ENCODE measurements around the gene MINPP1.
"Not testable (repeated sequence)": the region's sequence is repeated elsewhere in the genome, so short reads cannot be mapped to it uniquely, and the experiment has no call there.

The MINPP1 gene, protein sequence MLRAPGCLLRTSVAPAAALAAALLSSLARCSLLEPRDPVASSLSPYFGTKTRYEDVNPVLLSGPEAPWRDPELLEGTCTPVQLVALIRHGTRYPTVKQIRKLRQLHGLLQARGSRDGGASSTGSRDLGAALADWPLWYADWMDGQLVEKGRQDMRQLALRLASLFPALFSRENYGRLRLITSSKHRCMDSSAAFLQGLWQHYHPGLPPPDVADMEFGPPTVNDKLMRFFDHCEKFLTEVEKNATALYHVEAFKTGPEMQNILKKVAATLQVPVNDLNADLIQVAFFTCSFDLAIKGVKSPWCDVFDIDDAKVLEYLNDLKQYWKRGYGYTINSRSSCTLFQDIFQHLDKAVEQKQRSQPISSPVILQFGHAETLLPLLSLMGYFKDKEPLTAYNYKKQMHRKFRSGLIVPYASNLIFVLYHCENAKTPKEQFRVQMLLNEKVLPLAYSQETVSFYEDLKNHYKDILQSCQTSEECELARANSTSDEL

DNA sequence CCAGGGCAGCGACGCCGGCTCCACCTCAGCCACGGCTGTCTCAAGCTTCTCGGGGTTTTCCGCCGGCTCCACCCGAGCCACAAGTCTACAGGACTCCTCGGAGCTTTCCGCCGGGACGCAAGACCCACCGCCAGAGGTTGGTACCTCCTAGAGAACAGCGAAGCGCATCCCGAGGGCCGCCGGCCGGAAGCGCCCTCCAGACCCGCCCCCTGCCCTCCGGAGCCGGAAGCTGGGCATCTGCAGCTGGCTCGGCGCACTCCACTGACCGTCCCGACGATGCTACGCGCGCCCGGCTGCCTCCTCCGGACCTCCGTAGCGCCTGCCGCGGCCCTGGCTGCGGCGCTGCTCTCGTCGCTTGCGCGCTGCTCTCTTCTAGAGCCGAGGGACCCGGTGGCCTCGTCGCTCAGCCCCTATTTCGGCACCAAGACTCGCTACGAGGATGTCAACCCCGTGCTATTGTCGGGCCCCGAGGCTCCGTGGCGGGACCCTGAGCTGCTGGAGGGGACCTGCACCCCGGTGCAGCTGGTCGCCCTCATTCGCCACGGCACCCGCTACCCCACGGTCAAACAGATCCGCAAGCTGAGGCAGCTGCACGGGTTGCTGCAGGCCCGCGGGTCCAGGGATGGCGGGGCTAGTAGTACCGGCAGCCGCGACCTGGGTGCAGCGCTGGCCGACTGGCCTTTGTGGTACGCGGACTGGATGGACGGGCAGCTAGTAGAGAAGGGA is at the start of gene MINPP1:
TSS of gene MINPP1 (plus strand) at position 254 of the 726 bp plus-strand sequence. CDS start at position 277, 23 bp downstream.
- peak; percentile 97 for DNase-seq (ENCODE audit: low spot score)

DNA sequence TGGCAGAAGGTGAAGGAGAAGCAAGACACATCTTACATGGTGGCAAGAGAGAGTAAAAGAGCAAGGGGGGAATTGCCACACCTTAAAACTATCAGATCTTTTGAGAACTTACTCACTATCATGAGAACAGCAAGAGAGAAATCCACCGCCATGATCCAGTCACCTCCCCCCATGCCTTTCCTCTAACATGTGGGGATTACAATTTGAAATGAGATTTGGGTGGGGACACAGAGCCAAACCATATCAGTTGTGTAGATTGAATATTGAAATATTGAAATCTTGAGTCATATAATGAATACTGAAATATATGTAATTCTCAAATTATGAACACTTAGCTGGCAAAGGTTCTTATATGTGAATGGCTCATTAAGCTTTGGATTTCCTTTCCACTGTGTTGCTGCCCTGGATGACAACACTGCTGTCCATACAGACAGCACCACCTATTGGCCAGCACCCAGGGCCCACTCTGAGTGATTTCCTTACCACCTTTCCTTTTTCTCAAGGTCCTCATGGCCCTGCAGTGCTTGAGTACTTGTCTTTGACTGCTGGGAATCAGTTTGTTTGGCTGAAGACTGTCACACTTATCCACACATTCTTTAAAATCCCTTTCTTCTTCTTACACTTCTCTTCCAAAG is 48.0 kb upstream of the MINPP1 start:
- DNase-seq (ENCODE audit: low spot score), result not testable (repeated sequence)

DNA sequence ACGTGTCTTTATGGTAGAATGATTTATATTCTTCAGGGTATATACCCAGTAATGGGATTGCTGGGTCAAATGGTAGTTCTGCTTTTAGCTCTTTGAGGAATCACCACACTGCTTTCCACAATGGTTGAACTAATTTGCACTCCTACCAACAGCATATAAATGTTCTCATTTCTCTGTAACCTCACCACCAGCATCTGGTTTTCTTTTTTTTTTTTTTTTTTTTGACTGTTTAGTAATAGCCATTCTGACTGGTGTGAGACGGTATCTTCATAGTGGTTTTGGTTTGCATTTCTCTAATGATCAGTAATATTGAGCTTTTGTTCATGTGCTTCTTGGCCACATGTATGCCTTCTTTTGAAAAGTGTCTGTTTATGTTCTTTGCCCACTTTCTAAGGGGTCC is 42.9 kb upstream of the MINPP1 start:
- not testable (repeated sequence) for DNase-seq (ENCODE audit: low spot score)

DNA sequence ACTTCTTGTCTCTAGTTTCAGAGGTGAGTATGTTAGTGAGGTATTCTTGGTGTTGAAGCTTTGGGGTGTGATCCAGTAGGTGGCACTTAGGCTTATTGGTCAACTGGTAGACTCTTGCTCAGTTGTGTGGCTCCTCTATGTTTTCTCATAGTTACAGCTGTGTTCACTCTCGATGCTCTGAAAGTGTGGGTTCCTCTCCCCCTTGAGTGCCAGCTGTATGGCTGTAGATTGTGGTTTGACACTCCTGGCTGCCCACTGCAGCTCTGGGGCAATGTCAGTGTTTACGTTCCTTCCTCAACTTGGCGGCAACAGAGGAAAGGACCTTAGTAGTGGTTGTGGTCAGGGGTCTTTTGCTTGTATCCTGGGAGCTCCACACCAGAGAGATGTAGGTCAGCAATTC is 37.8 kb upstream of the MINPP1 start:
- not testable (repeated sequence) for DNase-seq (ENCODE audit: low spot score)

DNA sequence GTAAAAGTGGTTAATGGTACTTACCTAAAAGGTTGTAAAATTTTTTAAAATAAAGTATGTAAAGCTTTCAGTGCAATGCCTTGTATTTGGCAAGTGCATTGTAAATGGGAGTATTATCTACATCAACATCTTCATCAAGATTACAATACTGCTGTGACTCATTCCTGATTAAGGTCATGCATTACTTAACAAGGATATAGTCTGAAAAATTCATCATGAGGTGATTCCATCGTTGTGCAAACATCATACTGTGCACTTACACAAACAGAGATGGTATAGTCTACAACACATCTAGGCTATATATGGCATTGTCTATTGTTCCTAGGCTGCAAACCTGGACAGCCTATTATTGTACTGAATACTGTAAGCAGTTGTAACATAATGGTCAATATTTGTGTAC is 16.0 kb upstream of the MINPP1 start:
- DNase-seq (ENCODE audit: low spot score), result not testable (repeated sequence)

DNA sequence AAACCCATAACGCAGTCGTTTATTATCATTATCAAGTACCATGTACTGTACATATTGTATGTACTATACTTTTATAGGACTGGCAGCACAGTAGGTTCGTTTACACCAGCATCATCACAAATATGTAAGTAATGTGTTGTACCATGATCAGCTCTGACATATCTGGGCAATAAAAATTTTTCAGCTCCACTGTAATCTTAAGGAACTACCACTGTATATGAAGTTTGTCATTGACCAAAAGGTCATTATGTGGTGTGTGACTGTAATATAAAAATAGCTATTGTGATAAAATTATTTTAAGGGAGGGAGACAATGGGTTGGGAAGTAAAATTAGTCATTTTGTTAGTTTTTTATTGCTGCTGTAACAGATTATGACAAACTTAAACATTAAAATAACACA is 14.4 kb upstream of the MINPP1 start:
- DNase-seq (ENCODE audit: low spot score), result not testable (repeated sequence)

DNA sequence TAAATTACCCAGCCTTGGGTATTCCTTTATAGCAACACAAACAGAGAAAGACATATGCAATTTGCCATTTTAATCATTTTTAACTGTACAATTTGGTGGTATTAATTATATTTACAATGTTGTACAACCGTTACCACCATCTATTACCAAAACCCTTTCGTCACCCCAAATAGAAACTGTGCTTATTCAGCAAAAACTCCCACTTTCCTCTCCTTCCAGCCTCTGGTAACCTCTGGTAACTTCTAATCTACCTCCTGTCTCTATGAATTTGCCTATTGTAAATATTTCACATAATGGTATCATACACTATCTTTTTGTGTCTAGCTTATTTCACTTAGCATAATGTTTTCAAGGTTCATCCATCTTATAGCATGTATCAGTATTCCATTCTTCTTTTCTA is 12.2 kb upstream of the MINPP1 start:
- DNase-seq (ENCODE audit: low spot score), result not testable (repeated sequence)

DNA sequence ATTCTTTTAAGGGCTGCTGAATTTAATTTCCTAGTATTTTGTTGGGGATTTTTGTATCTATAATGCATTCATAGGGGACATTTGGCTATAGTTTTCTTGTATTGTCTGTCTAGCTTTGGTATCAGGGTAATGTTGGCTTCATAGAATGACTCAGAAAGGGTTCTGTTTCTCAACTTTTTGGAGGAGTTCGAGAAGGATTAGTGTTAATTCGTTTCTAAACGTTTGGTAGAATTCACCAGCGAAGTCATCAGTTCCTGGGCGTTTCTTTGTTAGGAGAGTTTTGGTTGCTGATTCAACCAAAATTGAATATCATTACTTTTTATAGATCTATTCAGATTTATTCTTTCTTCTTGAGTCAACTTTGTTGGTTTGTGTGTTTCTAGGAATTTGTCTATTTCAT is 9.2 kb upstream of the MINPP1 start:
- DNase-seq (ENCODE audit: low spot score), result not testable (repeated sequence)

DNA sequence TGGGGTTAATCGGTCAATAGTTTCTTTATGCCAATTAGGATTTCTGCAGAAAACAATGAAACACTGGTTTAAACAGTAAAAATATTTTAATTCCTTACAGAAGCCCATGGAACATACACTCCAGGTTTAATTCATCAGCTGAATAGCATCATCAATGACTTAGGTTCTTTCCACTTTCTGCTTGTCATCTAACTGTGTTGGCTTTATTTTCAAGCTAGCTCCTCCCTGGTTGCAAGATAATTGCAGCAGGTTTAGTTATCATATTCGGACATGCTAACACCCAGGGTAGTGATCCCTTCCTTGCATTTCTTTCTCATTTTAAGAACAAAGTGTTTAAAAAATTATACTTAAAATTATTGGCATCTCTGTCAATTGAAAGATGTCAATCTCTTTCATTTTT is 7.3 kb upstream of the MINPP1 start:
- DNase-seq (ENCODE audit: low spot score), result not testable (repeated sequence)

DNA sequence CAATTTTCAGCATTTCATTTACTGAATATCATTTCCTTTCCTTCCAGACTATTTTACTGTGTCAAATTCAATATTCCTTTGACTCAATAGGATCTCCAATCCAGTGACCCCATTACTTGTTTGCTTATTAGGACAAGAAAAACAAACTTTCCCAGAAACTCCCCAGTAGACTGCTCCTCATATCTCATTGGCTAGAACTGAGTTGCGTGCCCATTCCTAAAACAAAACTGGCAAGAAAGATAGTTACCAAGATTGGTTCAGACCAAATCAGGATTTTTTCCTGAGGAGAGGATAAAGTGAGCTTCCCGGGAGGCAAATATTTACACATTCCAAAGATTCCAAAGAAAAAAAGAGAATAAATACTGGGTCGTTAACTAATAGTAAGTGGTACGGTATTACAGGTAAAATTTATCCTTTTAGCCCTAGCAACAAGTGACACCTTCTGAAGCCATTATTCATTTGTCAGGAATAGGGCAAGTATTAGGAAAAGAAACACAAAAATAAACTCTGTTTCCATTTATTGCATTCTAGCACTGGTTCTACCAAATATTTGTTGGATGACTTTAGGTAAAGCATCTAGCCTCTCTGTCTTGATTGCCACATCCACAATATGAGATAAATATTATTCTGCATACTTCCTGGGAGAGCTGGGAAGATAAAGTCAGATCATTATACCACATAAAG is 6.4 kb upstream of the MINPP1 start:
- DNase-seq (ENCODE audit: low spot score), result not testable (repeated sequence)

DNA sequence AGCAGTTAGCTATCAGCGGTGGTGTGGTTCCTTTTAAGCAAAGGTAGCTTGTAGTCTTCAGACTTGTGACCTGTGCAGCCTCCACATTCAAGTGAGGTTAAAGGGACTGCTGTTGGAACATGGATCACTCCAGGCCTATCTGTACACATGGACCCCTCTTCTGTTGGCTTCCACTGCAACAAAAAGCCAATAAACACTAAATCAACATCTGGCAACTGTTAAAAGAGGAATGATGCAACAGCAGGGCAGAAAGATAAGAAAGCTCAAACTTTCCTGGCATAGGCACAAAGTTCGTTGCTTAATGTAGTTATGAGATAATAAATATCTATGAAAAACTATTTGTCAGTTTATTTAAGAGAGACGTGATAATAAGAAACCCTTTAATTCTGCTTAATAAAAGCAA is 4.0 kb upstream of the MINPP1 start:
- DNase-seq (ENCODE audit: low spot score), result no peak

DNA sequence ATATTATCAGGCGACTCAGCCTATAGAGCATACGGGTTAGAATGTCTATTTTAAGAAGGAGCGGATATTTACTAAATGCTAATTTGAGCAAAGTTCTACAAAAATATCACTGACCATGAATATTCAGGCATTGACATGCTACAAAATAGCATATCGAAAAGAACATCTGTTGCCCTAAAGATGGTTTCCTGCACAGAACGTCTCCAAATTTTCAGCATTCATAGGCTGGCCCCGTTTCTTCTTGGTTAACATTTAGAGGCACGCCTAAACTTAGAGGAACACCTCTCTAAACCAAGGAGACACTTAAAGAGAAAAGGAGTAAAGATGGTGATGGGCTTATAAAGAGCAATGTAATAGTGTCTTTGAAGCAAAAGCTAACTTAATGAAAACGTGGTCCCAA is 1.3 kb upstream of the MINPP1 start:
- DNase-seq (ENCODE audit: low spot score), result no peak

DNA sequence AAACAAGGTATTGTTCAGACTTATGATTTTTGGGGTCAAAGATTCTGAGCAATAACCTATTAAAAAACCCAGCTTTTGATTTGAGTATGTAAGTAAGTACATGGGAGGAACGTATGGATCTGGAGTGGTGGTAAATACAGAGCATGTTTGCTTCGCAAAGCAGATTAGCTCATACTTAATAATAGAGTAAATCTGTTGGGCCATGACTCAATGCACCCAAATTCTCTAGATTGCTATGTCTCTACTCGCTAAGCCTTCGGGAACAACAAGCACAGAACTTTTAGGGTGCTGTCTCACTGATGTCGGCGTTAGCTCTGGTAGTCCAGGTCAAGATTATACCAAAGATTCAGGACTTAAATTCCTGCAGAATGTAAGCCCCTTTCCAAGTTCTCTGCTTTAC is 807 bp upstream of the MINPP1 start:
- peak; percentile 15 for DNase-seq (ENCODE audit: low spot score)

DNA sequence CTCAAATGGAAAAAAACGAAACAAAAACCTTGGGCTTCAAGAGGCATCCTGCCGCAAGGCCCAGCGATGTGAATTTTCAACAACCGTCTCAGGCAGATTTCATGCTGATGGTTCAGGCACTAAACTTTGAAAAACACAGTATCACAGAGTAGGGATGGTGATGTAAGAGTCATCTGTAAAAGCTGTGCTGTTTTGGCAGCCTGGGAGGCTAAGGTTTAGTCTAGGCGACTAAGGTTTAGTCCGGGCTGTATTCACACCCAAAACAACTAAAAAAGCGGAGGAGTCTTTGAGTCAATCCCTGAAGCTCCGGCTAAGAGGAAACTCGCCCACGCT is 420 bp upstream of the MINPP1 start:
- no peak for DNase-seq (ENCODE audit: low spot score)

DNA sequence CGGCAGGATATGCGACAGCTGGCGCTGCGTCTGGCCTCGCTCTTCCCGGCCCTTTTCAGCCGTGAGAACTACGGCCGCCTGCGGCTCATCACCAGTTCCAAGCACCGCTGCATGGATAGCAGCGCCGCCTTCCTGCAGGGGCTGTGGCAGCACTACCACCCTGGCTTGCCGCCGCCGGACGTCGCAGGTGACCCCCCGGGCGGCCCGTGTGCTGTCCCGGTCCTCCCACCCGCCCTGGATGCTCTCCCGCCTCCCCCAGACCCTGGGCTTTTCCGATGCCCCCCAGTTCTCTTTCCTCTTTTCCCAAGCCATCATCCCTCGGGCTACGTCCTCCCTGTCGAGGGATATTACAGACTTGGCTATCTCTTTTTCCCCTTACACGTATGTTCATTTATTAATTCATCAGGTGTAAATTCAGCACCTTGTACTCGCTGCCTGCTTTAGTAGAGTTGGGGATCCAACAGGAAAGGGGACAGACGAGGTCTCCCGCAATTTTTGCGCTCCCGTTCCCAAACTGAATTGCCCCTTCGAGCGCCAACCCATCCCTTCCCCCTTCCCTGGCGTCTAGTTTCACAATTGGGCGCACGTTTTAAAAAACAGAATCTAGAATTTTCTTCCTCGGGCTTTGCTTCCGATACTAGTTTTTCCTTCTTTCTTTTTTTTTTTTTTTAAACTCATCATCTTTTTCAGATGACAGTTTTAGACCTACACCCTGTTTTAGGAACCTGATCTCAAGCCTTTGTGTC is 846 bp downstream of the MINPP1 start:
- DNase-seq (ENCODE audit: low spot score), result peak; percentile 84

DNA sequence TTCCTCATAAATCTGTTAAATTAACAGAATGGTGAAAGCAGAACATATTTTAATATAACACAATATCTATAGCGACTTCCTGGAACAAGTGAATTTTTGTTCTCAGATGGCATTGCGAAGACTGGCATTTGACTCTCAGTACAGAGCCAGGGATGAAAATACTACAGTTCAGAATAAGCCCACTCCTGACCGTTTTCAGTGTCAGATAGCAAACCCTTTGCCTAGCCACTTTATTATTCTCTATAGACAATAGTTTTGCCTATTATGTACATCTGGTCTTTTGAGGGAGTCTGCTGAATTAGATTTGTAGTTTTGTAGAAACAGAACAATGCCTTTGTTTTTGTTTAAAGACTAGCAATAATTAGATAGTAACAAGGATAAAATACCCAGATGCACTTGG is 2.3 kb downstream of the MINPP1 start:
- DNase-seq (ENCODE audit: low spot score), result no peak

DNA sequence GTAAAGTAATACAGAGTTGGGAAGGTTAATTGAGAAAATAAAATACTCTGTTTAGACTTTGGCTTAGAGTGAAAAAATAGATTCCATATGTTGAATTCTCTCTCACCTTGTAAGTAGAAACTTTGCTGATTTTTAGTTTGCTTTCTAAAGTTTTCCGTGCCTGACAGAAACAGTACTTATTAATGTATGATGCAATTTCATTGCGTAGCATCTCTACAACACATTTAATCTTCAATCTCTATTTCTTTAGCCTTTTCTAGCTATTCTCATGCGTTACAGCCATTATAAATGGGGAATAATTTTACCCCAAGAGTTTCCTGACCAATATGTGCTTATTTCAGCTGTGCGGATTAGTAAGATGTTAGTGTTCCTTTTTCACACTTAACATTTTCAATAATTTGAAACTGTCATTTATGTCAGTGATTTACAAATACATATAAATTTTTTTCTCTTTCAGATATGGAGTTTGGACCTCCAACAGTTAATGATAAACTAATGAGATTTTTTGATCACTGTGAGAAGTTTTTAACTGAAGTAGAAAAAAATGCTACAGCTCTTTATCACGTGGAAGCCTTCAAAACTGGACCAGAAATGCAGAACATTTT is 3.3 kb downstream of the MINPP1 start:
- DNase-seq (ENCODE audit: low spot score), result no peak

DNA sequence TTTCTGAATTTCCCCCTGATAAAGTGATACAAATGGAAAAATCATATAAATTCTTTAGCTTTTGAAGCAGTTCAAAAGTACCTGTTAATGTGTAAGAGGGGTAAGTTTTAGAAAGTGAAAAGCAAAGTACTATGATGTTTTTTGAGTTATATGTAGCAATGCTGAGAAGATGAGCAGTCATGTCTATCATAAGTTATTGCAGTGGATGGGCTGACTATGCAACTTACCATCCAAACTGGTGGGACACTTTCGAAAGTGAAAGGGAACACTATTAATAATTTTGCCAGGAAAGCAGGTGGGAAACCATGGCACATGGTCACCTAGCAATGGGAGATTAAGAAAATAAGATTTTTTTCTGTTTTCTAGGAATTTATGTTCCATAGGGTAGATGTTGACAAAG is 4.1 kb downstream of the MINPP1 start:
- DNase-seq (ENCODE audit: low spot score), result no peak

DNA sequence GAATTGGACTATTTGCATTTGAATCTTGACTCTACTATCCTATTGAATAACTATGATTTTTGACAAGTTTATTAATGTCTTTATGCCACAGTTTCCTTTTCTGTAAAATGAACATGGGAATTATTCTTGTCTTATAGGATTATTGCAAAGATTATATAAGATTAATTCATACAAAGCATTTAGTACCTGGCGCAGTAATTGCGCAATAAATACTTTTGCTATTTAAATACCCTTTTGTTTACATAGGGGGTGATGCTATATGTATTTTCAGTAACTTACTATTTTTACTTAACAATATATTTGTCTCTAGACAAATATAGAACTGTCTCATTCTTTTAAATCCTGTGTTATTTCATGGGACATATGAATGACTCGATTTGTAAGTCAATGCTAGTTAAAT is 5.3 kb downstream of the MINPP1 start:
- no peak for DNase-seq (ENCODE audit: low spot score)

DNA sequence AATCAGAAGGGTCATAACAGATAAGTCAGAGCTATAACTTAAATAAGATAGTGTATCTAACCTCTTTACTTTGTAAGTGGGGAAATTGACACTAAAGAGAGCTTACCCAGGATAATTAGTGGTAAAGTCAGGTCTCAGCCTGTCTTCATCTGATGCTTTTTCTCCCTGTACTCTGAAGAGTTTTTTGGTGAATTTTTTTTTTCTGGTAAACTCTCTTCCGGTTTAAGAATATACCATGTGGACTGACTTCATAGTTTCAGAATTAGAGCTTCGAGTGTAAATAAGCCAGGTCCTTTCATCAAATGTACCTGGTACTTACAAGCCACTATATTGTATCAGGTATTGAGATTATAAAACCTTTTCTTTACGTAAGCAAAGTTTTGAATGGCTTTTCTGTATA is 6.8 kb downstream of the MINPP1 start:
- DNase-seq (ENCODE audit: low spot score), result no peak

DNA sequence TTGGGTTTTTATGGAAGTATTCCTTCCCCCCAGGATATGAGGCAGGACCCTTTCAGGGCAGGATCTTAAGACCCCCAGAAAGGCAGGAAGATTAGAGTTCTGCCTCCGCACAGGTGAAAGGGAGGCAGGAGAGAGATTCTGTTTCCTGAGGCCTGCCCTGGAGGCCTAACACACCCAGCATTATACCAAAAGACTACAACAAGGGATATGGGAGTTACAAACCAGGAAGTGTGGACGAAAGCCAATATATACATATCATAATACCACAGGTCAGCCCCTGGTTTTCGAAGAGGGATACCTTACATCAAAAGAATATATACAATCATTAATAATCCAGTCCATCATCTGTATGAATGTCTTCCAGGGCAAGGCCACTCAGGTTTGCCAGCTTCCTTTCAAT is 14.2 kb downstream of the MINPP1 start:
- no peak for DNase-seq (ENCODE audit: low spot score)
